ENCODE data around the gene FIZ1. TPM values are rescaled to one million over a fixed set of nuclear protein-coding genes. Genes with fewer than 3 reads are reported as not detected.

Gene FIZ1
- total and polyA plus RNA-seq, 3 experiments from 2014 or later, result 4.6 to 25.8 (median 23.9) TPM

GRCh38 chr19:55632463-55632834 is 33.1 kb upstream of the FIZ1 start:
- Histone ChIP-seq H3K27me3 (ENCODE audit: insufficient read depth, low read length, poor library complexity, severe bottlenecking) (no peaks in the 10 kb centered on the region), H3K9me3 (ENCODE audit: low read length) (no peaks in the 10 kb centered on the region), H3K36me3 (ENCODE audit: insufficient read depth, low read length) (no peaks in the 10 kb centered on the region), H3K4me1 (ENCODE audit: insufficient read depth, low read length) (peaks cover 43% of the 10 kb centered on the region), H3K27ac (ENCODE audit: low read depth, low read length) (no peak overlapping the region), H3K4me3 (ENCODE audit: low read length) (no peak overlapping the region)
- Mint-ChIP-seq H3K27ac (peak overlapping the region in 7 of 8 donors; percentile 6 to 83 (median 57)), H3K9me3 (no peaks in the 10 kb centered on the region), H3K27me3 (peaks cover 0 to 7% of the 10 kb centered on the region in 2 donors), H3K4me1 (peaks cover 38 to 49% (median 47%) of the 10 kb centered on the region in 3 donors), H3K36me3 (peaks cover 0 to 22% (median 2%) of the 10 kb centered on the region in 3 donors), H3K4me3 (peak overlapping the region in 4 of 7 donors; percentile 2 to 69 (median 36))
- DNase-seq, result peak; percentile 81 to 92 (median 87)
- ChIA-PET CTCF (interaction anchor here (0.8 to 5.4 kb wide), 26 partner anchors 8 to 492 kb away, joined by 3 to 74 read pairs (median 8); partner anchors contain the start of genes CCDC106, NAT14, U2AF2 and ZNF579), POLR2A (interaction anchor here (0.7 to 2.7 kb wide), 4 partner anchors 8 to 33 kb away, joined by 3 to 22 read pairs (median 6); partner anchors contain the start of genes FIZ1, ZNF524 and ZNF784)

GRCh38 chr19:55626350-55626749 is 27.0 kb upstream of the FIZ1 start:
- H3K9me3 ChIP-seq (ENCODE audit: low read length), result no peaks in the 10 kb centered on the region
- peak overlapping the region; percentile 21 for H3K4me3 ChIP-seq (ENCODE audit: low read length)
- peaks cover 0 to 2% (median 1%) of the 10 kb centered on the region in 3 donors for H3K36me3 Mint-ChIP-seq
- DNase-seq, result peak in 4 of 5 donors; percentile 51 to 87 (median 80)
- CTCF ChIA-PET, result interaction anchor here (0.9 to 6.5 kb wide), 7 partner anchors 20 to 486 kb away, joined by 3 to 67 read pairs (median 13); partner anchors contain the start of genes FIZ1, ZNF524 and ZNF865
- POLR2A ChIA-PET, result interaction anchor here (0.6 to 3.3 kb wide), 6 partner anchors 16 to 150 kb away, joined by 3 to 34 read pairs (median 4); partner anchors contain the start of genes FIZ1, U2AF2 and ZNF628
- no peaks in the 10 kb centered on the region for H3K27me3 Mint-ChIP-seq
- H3K9me3 Mint-ChIP-seq, result no peaks in the 10 kb centered on the region
- H3K36me3 ChIP-seq (ENCODE audit: insufficient read depth, low read length), result no peaks in the 10 kb centered on the region
- H3K27me3 ChIP-seq (ENCODE audit: insufficient read depth, low read length, poor library complexity, severe bottlenecking), result no peaks in the 10 kb centered on the region
- H3K4me3 Mint-ChIP-seq, result peak overlapping the region; percentile 71 to 85 (median 77)
- H3K4me1 Mint-ChIP-seq, result peaks cover 30 to 45% (median 45%) of the 10 kb centered on the region in 3 donors
- H3K27ac ChIP-seq (ENCODE audit: low read depth, low read length), result no peak overlapping the region
- peaks cover 37% of the 10 kb centered on the region for H3K4me1 ChIP-seq (ENCODE audit: insufficient read depth, low read length)
- peak overlapping the region; percentile 85 to 96 (median 92) for H3K27ac Mint-ChIP-seq

DNA sequence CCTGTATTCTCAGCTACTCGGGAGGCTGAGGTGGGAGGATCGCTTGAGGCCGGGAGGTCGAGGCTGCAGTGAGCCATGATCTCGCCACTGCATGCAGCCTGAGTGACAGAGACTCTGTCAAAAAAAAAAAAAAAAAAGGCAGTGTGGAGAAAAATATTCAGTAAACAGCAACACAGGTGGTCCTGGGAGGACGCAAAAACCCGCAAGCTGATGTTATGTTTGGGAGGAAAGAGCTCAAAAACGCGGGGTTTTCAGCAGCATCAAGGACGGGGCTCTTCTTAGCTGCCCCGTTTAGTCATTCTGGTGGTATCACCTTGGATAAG is 25.6 kb upstream of the FIZ1 start:
- Mint-ChIP-seq H3K36me3 (peaks cover 0 to 3% (median 2%) of the 10 kb centered on the region in 3 donors), H3K27me3 (no peaks in the 10 kb centered on the region), H3K9me3 (no peaks in the 10 kb centered on the region), H3K4me1 (peaks cover 42 to 58% (median 56%) of the 10 kb centered on the region in 3 donors), H3K4me3 (peak overlapping the region; percentile 86 to 96 (median 90)), H3K27ac (peak overlapping the region in 7 of 8 donors; percentile 61 to 97 (median 94))
- H3K27me3 ChIP-seq (ENCODE audit: insufficient read depth, low read length, poor library complexity, severe bottlenecking), result no peaks in the 10 kb centered on the region
- ChIA-PET CTCF (interaction anchor here (0.9 to 6.5 kb wide), 13 partner anchors 9 to 163 kb away, joined by 3 to 67 read pairs (median 5); partner anchors contain the start of genes FIZ1, ISOC2, U2AF2 and ZNF524), POLR2A (interaction anchor here (0.6 to 3.3 kb wide), 11 partner anchors 9 to 508 kb away, joined by 3 to 34 read pairs (median 4); partner anchors contain the start of genes CCDC106, FIZ1, NAT14 and PPP1R12C)
- no peak for DNase-seq
- H3K4me1 ChIP-seq (ENCODE audit: insufficient read depth, low read length), result peaks cover 47% of the 10 kb centered on the region
- no peaks in the 10 kb centered on the region for H3K36me3 ChIP-seq (ENCODE audit: insufficient read depth, low read length)
- peak overlapping the region; percentile 63 for H3K4me3 ChIP-seq (ENCODE audit: low read length)
- no peaks in the 10 kb centered on the region for H3K9me3 ChIP-seq (ENCODE audit: low read length)
- peak overlapping the region; percentile 65 for H3K27ac ChIP-seq (ENCODE audit: low read depth, low read length)

DNA sequence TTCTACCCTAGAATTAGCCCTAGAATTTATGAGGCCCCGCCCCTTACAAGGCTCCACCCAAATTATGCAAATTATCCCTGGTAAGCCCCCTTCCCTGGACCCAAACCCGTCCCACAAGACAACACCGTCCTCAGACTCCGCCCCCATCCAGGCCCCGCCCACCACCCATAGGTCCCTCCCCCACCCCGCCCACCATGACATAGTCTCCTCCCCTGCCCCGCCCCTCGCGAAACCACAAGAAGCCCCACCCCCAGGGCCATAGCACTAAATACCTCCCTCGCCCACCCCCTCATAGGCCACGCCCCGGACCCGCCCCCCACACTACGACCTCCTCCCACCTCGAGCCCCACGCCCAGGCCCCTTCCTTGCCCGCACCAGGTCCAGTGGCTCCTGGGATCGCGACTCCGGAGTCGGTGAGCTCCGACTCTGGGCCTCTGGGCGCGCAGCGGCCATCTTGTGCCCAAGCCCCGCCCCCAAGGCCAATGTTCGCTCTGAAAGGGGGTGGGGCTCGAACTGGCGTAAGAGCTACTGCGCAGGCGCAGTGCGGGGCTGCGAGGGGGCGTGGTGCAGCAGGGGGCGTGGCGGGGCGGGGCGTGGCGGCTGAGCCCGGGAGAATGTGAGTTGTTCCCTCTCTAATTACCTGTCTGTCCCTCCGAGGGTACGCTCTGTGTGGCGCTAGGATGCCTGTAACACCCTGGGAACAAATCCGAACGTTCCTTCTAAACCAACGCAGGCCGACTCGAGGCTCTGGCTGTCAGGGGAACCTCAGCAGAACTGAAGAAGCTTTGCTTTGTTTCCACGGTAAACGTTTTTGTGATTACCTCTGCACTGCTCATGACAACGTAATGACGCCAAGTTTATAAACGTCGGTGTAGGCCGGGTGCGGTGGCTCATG is 25.0 kb upstream of the FIZ1 start, which contains the start of gene ZNF784:
Gene ZNF784, minus strand, starts transcription at position 458 of the 895 bp plus-strand sequence. Its CDS starts 5 bp downstream, at position 453.
- peak within 1 kb of the TSS; percentile 91 to 99 (median 94) for H3K27ac Mint-ChIP-seq
- CTCF ChIA-PET, result interaction anchor here (0.7 to 6.5 kb wide), 17 partner anchors 9 to 618 kb away, joined by 3 to 67 read pairs (median 4); partner anchors contain the start of genes FIZ1, ISOC2, U2AF2 and ZNF524

DNA sequence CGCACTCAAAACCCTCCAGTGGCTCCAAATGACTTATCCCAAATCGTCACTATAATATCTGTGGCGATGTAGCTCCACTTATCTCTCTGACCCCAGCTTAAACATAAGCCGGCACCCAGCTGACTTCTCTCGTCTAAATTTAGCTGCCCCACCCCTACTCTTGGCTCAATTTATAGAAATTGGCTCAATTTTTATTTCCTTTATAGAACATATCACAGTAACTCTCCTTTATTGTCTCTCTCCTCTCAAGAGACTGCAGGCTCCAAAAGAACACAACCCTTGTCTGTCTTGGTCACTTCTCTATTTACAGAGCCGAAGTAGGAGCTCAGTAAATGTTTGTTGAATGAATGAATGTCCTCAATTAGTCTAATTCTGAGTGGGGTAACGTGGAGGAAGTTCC is 24.2 kb upstream of the FIZ1 start:
- peaks cover 0 to 5% (median 2%) of the 10 kb centered on the region in 3 donors for H3K36me3 Mint-ChIP-seq
- CTCF ChIA-PET, result interaction anchor here (1.0 to 6.5 kb wide), 6 partner anchors 13 to 156 kb away, joined by 3 to 67 read pairs (median 5); partner anchors contain the start of gene ZNF865
- no peak overlapping the region for H3K27ac ChIP-seq (ENCODE audit: low read depth, low read length)
- H3K4me1 Mint-ChIP-seq, result peaks cover 45 to 65% (median 62%) of the 10 kb centered on the region in 3 donors
- peak overlapping the region in 6 of 8 donors; percentile 91 to 97 (median 94) for H3K27ac Mint-ChIP-seq
- no peaks in the 10 kb centered on the region for H3K27me3 Mint-ChIP-seq
- POLR2A ChIA-PET, result interaction anchor here (0.7 to 2.9 kb wide), 3 partner anchors 10 to 18 kb away, joined by 3 to 22 read pairs (median 11); no protein-coding TSS in a partner anchor
- DNase-seq, result no peak
- no peaks in the 10 kb centered on the region for H3K9me3 Mint-ChIP-seq
- H3K36me3 ChIP-seq (ENCODE audit: insufficient read depth, low read length), result no peaks in the 10 kb centered on the region
- H3K4me1 ChIP-seq (ENCODE audit: insufficient read depth, low read length), result peaks cover 47% of the 10 kb centered on the region
- no peaks in the 10 kb centered on the region for H3K27me3 ChIP-seq (ENCODE audit: insufficient read depth, low read length, poor library complexity, severe bottlenecking)
- peak overlapping the region; percentile 22 for H3K4me3 ChIP-seq (ENCODE audit: low read length)
- peak overlapping the region; percentile 86 to 96 (median 90) for H3K4me3 Mint-ChIP-seq
- no peaks in the 10 kb centered on the region for H3K9me3 ChIP-seq (ENCODE audit: low read length)

More for the DNA sequence above, 25.0 kb upstream of the FIZ1 start, which contains the start of gene ZNF784:
- peak within 1 kb of the TSS; percentile 63 for H3K4me3 ChIP-seq (ENCODE audit: low read length)
- peaks cover 0 to 3% (median 2%) of the 10 kb centered on the region in 3 donors for H3K36me3 Mint-ChIP-seq
- peak within 1 kb of the TSS; percentile 65 for H3K27ac ChIP-seq (ENCODE audit: low read depth, low read length)
- no peaks in the 10 kb centered on the region for H3K9me3 ChIP-seq (ENCODE audit: low read length)
- peak; percentile 90 to 96 (median 91) for DNase-seq
- peaks cover 47% of the 10 kb centered on the region for H3K4me1 ChIP-seq (ENCODE audit: insufficient read depth, low read length)
- H3K9me3 Mint-ChIP-seq, result no peaks in the 10 kb centered on the region
- H3K4me3 Mint-ChIP-seq, result peak within 1 kb of the TSS; percentile 86 to 96 (median 90)
- POLR2A ChIA-PET, result interaction anchor here (0.6 to 3.3 kb wide), 13 partner anchors 10 to 507 kb away, joined by 3 to 34 read pairs (median 6); partner anchors contain the start of genes CCDC106, FIZ1, NAT14 and PPP1R12C
- H3K27me3 ChIP-seq (ENCODE audit: insufficient read depth, low read length, poor library complexity, severe bottlenecking), result no peaks in the 10 kb centered on the region
- H3K27me3 Mint-ChIP-seq, result no peaks in the 10 kb centered on the region
- H3K36me3 ChIP-seq (ENCODE audit: insufficient read depth, low read length), result no peaks in the 10 kb centered on the region
- peaks cover 45 to 63% (median 60%) of the 10 kb centered on the region in 3 donors for H3K4me1 Mint-ChIP-seq

DNA sequence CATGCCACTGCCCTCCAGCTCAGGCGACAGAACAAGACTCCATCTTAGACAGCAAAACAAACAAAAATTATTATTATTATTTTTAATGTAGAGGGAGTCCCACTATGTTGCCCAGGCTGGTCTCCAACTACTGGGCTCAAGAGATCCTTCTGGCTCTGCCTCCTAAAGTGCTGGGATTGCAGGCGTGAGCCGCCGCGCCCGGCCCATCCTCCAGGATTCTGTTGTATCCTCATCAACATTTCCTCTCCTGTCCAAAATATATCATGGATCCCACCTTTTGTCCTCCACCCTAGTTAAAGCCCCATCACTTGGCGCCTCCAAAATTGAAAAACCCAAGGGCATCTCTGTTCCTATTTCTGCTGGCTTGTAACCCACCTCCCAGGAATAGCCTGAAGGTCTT is 23.8 kb upstream of the FIZ1 start:
- POLR2A ChIA-PET, result interaction anchor here (0.7 to 2.7 kb wide), 2 partner anchors 11 to 16 kb away, joined by 3 to 22 read pairs; no protein-coding TSS in a partner anchor
- Mint-ChIP-seq H3K4me1 (peaks cover 45 to 65% (median 62%) of the 10 kb centered on the region in 3 donors), H3K36me3 (peaks cover 0 to 5% (median 3%) of the 10 kb centered on the region in 3 donors), H3K9me3 (no peaks in the 10 kb centered on the region), H3K4me3 (peak overlapping the region in 1 of 7 donors; percentile 96), H3K27me3 (no peaks in the 10 kb centered on the region), H3K27ac (peak overlapping the region in 3 of 8 donors; percentile 47 to 97 (median 94))
- H3K27me3 ChIP-seq (ENCODE audit: insufficient read depth, low read length, poor library complexity, severe bottlenecking), result no peaks in the 10 kb centered on the region
- CTCF ChIA-PET, result interaction anchor here (1.1 to 6.5 kb wide), 3 partner anchors 13 to 107 kb away, joined by 3 to 67 read pairs (median 4); partner anchors contain the start of gene ZNF865
- H3K4me1 ChIP-seq (ENCODE audit: insufficient read depth, low read length), result peaks cover 47% of the 10 kb centered on the region
- no peak overlapping the region for H3K27ac ChIP-seq (ENCODE audit: low read depth, low read length)
- H3K4me3 ChIP-seq (ENCODE audit: low read length), result no peak overlapping the region
- H3K36me3 ChIP-seq (ENCODE audit: insufficient read depth, low read length), result no peaks in the 10 kb centered on the region
- no peak for DNase-seq
- H3K9me3 ChIP-seq (ENCODE audit: low read length), result no peaks in the 10 kb centered on the region

DNA sequence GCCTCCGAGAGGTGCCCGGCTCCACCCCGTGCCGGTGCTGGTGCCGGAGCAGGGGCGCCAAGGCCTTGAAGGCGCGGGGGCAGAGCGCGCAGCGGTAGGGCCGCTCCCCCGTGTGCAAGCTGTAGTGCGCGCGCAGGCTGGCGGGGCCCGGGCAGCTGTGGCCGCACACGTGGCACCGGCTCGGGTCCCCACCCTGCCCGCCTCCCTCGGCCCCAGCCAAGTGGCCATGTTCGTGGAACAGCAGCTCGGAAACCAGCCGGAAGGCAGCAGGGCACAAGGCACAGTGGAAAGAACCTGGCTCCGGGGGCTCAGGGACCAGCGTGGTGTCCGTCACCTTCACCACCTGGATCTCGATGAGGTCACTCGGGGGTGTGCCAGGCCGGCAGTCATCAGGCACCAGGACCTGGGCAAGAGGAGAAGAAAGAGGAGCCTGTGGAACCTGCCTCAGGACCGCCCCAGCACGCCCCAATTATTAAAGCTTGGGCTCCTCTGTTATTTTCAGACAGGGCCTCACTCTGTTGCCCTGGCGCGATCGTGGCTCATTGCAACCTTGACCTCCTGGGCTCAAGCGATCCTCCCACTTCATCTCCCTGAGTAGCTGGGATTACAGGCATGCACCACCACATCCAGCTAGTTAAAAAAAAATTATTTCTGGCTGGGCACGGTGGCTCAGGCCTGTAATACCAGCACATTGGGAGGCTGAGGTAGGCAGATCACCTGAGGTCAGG is 23.1 kb upstream of the FIZ1 start:
- ChIA-PET POLR2A (no interaction called here), CTCF (interaction anchor here (6.5 kb wide), 1 partner anchor 16 kb away, joined by 67 read pairs; the partner anchor contains the start of gene ZNF865)
- Histone ChIP-seq H3K27ac (ENCODE audit: low read depth, low read length) (no peak overlapping the region), H3K4me1 (ENCODE audit: insufficient read depth, low read length) (peaks cover 47% of the 10 kb centered on the region), H3K9me3 (ENCODE audit: low read length) (no peaks in the 10 kb centered on the region), H3K4me3 (ENCODE audit: low read length) (no peak overlapping the region), H3K27me3 (ENCODE audit: insufficient read depth, low read length, poor library complexity, severe bottlenecking) (no peaks in the 10 kb centered on the region), H3K36me3 (ENCODE audit: insufficient read depth, low read length) (no peaks in the 10 kb centered on the region)
- H3K36me3 Mint-ChIP-seq, result peaks cover 0 to 8% (median 7%) of the 10 kb centered on the region in 3 donors
- peaks cover 47 to 63% (median 58%) of the 10 kb centered on the region in 3 donors for H3K4me1 Mint-ChIP-seq
- no peak overlapping the region for H3K4me3 Mint-ChIP-seq
- no peaks in the 10 kb centered on the region for H3K9me3 Mint-ChIP-seq
- DNase-seq, result peak in 1 of 5 donors; percentile 36
- no peaks in the 10 kb centered on the region for H3K27me3 Mint-ChIP-seq
- H3K27ac Mint-ChIP-seq, result no peak overlapping the region

Data from CD8-positive, alpha-beta memory T cell (primary cell).